Measurements from ENCODE around the gene NPM1. TPM values are rescaled to one million over a fixed set of nuclear protein-coding genes. Genes with fewer than 3 reads are reported as not detected.

NPM1 gene
- total and polyA plus RNA-seq, 10 donors, result 441 to 2,472 (median 624) TPM

DNA sequence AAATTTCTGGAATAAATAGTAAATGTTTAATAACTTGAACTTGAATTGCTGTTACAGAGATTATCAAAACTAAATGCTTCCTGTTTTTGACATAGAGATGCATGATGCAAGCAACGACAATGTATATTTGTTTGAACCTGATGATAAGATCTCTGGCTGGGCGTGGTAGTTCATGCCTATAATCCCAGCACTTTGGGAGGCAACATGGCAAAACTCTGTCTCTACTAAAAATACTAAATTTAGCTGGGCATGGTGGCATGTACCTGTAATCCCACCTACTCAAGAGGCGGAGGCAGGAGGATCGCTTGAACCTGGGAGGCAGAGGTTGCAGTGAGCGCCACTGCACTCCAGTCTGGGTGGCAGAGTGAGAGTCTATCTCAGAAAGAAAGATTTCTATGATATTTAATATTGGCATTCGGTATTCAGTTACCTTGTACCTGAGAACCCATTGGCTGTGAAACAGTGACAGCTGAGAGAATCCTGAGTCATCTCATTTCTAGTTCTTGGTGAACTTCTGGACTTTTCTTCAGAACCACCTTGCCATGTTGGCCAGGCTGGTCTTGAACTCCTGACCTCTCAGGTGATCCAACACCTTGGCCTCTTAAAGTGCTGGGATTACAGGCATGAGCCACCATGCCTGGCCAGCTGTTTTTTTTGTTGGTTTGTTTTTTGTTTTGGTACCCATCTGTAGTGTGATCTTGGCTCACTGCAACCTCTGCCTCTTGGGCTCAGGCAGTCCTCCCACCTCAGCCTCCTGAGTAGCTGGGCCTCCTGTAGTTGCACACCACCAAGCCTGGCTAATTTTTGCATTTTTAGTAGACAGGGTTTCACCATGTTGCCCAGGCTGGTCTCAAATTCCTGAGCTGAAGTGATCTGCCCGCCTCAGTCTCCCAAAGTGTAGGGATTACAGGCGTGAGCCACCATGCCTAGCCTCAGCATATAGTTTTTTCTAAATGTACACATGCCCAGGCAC is 21.8 kb downstream of the NPM1 start:
- Histone ChIP-seq H3K36me3 (peaks cover 5 to 99% (median 79%) of the 10 kb centered on the region in 6 donors), H3K4me1 (peaks cover 0 to 35% (median 0%) of the 10 kb centered on the region in 6 donors), H3K27ac (no peak overlapping the region), H3K9me3 (no peaks in the 10 kb centered on the region), H3K27me3 (replicated peaks in 1 of 7) (no peaks in the 10 kb centered on the region), H3K4me3 (no peak overlapping the region)
- no peak for DNase-seq
- 83 to 89% (median 89%) methylated on average over 8 of the region's 8 CpGs for WGBS, 5 donors
- TF ChIP-seq CTCF (IDR thresholded peaks at IDR 0.05 in 8 of 11, conservative IDR thresholded peaks at IDR 0.05 in 3 of 11), result no peak
- TF ChIP-seq POLR2A (IDR thresholded peaks at IDR 0.05), result no peak
- no peak for TF ChIP-seq POLR2AphosphoS5 (IDR thresholded peaks at IDR 0.05)
- intact Hi-C loops (cut with DNase I; ENCODE audit: low total_unique reads), result no loop called here

DNA sequence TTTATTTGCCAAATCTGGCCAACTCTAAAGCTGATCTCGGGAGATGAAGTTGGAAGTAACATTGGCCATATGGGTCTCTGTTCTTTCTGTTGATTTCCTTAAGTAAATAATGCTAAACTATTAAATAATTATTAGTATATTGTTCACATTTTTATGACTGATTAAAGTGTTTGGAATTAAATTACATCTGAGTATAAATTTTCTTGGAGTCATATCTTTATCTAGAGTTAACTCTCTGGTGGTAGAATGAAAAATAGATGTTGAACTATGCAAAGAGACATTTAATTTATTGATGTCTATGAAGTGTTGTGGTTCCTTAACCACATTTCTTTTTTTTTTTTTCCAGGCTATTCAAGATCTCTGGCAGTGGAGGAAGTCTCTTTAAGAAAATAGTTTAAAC is 22.5 kb downstream of the NPM1 start:
- intact Hi-C loops (cut with DNase I; ENCODE audit: low total_unique reads), result no loop called here
- Histone ChIP-seq H3K27me3 (replicated peaks in 1 of 7) (no peaks in the 10 kb centered on the region), H3K4me3 (no peak overlapping the region), H3K36me3 (peaks cover 5 to 93% (median 74%) of the 10 kb centered on the region in 6 donors), H3K9me3 (no peaks in the 10 kb centered on the region), H3K4me1 (peaks cover 0 to 34% (median 0%) of the 10 kb centered on the region in 6 donors), H3K27ac (no peak overlapping the region)
- WGBS, 5 donors, result 0 to 41% (median 30%) methylated on average over 1 of the region's 1 CpG
- TF ChIP-seq POLR2AphosphoS5 (IDR thresholded peaks at IDR 0.05), result no peak
- TF ChIP-seq POLR2A (IDR thresholded peaks at IDR 0.05), result no peak
- no peak for TF ChIP-seq CTCF (IDR thresholded peaks at IDR 0.05 in 8 of 11, conservative IDR thresholded peaks at IDR 0.05 in 3 of 11)
- DNase-seq, result no peak

- Histone ChIP-seq H3K27ac (no peak overlapping the region), H3K27me3 (replicated peaks in 1 of 7) (no peaks in the 10 kb centered on the region), H3K9me3 (no peaks in the 10 kb centered on the region), H3K4me3 (no peak overlapping the region), H3K36me3 (peaks cover 0 to 73% (median 54%) of the 10 kb centered on the region in 6 donors), H3K4me1 (peaks cover 0 to 15% (median 0%) of the 10 kb centered on the region in 6 donors)
- no peak for TF ChIP-seq CTCF (IDR thresholded peaks at IDR 0.05 in 8 of 11, conservative IDR thresholded peaks at IDR 0.05 in 3 of 11)
- no peak for TF ChIP-seq POLR2A (IDR thresholded peaks at IDR 0.05)
- no peak for TF ChIP-seq POLR2AphosphoS5 (IDR thresholded peaks at IDR 0.05)
- DNase-seq, result no peak
- 94 to 97% (median 95%) methylated on average over 5 of the region's 5 CpGs for WGBS, 5 donors
- intact Hi-C loops (cut with DNase I; ENCODE audit: low total_unique reads), result no loop called here
Observed at GRCh38 chr5:171412186-171412585, 24.5 kb downstream of the NPM1 start.

Measured in spleen (tissue), 11 donors.